GM20431 (cell line): Measurements from ENCODE around the gene FGD3.
"Not testable (repeated sequence)": the region's sequence is repeated elsewhere in the genome, so short reads cannot be mapped to it uniquely, and the experiment has no call there.

Experiments
- in situ Hi-C: fragments of 300-500 bp; cut with MseI, MboI; formaldehyde crosslinking; loops from one replicate; pipeline ENCODE4 v1.15.0; 2020; ENCODE audit warnings: low sequenced_read_pairs; ENCODE audit not compliant: unreplicated experiment

The FGD3 gene

DNA sequence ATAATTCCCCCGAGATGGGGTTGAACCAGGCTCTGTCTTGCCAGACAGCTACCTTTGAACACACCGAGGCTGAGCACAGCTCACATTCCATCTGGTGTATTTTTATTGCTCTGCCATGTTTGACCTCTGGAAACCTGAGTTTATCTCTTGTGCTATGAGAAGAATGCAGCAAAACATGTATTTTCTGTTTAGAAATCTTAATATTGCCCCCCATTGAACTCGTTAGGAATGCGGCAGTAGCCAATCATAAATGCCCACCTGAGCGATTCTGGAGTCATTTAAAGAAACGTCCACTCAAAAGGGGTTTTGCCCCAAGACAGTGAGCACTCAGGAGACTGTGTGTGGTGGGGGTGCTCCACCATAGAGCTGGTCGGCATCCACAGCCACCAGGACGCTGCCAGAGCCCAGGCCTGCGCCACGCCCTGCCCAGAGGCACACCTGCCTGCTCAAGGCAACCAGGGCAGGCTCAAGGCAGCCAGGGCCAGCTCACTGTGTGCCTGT is 26.9 kb downstream of the FGD3 start:
- in situ Hi-C loops, result no loop called here

DNA sequence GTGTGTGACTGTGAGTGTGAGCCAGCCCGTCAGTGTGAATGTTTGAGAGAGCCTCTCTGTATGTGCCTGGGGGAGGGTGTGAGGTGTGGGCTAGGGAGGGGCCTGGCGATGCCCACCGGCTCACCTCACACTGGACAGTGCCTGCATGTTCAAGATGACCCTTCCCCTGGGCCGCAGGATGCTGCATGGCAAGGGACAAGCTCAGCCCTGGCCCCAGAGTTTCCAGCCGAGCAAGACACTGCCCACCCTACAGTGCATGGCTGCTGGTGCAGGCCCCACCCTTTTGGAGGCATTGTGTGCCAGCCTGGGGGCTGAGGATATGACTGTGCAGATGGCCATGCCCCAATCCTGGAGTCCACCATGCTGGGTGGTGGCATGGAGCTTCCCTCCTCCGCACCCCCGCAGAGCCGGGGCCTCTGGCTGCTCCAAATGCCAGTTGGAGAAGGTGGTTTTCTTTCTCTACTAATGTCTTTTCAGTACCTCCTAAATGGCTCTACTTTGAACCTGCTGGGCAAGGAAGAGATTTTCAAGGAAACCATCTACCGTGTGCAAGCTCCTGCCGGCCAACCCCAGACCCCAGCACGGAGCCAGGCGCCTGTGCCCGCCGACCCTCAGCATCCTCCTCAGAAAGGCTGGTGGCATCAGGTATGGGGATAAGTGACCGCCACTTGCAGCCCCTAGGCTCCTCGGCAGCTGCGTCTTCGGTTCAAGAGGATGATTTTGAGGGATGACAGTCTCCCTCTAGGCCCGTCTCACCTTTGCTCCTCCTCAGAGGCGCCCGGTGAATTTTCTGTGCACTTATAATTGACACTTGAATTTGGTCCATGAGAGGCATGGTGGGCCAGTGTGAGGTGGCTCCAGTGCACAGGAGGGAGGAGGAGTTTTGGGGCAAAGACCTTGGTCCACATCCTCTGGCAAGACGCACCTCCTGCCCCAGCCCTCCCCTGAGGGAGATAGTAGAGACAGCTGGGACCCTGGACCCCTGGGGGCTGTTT is 27.7 kb downstream of the FGD3 start:
- in situ Hi-C loops, result no loop called here

GRCh38 chr9:92976431-92976830 is 29.1 kb downstream of the FGD3 start:
- in situ Hi-C loops, result no loop called here

- in situ Hi-C loops, result no loop called here
Measured at GRCh38 chr9:92977279-92977678, 30.0 kb downstream of the FGD3 start.

DNA sequence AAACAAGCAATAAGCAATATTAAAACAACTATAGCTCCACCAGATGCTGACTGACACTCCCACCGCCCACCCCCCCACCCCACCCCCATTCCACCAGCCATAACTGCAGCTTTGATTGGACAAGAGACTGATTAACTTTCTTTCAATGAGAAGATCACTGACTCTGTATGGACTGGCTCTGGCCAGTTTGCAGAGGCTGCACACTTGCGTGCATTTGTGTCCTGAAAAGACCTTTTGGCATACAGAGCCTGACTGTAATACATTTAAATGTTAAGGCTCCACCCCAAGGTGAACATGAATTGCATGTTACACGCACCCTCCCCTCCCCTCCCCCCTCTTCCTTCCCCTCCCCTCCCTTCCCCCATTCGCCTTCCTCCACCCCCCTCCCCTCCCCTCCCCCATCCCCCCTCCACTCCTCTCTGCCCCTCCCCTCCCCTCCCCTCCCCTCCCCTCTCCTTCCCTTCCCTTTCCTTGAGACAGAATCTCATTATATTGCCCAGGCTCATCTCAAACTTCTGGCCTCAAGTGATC is 31.1 kb downstream of the FGD3 start:
- in situ Hi-C loops, result no loop called here

GRCh38 chr9:92979283-92980056 is 32.1 kb downstream of the FGD3 start:
- in situ Hi-C loops, result no loop called here

DNA sequence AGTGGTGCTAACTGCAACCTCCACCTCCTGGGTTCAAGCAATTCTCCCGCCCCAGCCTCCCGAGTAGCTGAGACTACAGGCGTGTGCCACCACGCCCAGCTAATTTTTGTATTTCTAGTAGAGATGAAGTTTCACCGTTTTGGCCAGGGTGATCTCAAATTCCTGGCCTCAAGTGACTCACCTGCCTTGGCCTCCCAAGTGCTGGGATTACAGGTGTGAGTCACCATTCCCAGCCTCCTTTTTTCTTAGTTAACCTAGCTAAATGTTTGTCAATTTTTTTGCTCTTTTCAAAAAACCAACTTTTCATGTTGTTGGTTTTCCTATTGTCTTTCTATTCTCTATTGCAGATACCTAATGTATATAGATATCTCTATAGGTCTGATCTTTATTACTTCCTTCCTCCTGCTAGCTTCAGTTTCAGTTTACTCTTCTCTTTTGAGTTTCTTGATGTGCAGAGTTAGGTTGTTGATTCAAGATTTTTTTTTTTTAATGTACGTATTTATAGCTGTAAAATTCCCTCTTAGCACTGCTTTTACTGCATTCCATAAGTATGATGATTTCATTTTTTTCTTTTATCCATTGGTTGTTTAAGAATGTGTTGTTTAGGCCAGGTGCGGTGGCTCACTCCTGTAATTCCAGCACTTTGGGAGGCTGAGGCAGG is 32.9 kb downstream of the FGD3 start:
- in situ Hi-C loops, result no loop called here

DNA sequence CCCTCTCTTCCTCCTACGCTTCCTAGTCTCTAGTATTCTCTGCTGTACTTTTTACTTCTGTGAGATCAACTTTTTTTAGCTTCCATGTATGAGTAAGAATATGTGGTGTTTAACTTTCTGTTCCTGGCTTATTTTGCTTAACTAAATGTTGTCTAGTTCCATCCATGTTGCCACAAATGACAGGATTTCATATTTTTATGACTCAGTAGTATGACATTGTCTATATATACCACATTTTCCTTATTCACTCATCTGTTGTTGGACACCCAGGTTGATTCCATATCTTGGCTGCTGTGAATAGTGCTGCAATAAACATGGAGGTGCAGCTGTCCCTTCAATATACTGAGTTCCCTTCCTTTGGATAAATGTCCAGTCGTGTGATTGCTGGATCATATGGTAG is 34.8 kb downstream of the FGD3 start:
- in situ Hi-C loops, result no loop called here

DNA sequence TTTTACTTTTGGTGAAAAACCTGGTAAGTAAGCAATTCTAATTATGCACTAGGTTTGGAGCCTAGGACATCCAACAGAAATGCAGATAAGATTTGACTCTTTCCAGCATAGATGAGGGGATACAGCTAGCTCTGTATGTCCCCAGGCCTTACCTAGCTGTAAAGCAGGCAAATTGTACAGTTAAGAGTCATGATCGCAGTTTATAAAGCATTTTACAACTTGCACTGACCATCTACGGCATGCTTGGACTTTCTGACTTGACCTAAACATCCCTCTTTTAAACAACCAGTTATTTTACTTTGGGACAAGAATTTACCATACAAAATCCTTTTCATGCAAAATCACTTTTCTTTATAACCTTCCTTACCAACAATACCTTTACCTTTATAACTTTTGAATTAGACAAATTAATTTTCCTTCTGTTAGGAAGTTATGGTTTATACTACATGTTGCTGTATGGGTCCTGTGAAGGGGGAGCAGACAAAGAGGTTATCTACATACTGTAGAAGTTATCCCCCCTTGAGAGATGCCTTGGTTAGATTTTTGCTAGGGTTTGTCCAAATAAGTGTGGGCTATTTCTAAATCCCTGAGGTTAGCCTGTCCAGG is 36.8 kb downstream of the FGD3 start:
- in situ Hi-C loops, result no loop called here

GRCh38 chr9:92984976-92985375 is 37.7 kb downstream of the FGD3 start:
- in situ Hi-C loops, result no loop called here

DNA sequence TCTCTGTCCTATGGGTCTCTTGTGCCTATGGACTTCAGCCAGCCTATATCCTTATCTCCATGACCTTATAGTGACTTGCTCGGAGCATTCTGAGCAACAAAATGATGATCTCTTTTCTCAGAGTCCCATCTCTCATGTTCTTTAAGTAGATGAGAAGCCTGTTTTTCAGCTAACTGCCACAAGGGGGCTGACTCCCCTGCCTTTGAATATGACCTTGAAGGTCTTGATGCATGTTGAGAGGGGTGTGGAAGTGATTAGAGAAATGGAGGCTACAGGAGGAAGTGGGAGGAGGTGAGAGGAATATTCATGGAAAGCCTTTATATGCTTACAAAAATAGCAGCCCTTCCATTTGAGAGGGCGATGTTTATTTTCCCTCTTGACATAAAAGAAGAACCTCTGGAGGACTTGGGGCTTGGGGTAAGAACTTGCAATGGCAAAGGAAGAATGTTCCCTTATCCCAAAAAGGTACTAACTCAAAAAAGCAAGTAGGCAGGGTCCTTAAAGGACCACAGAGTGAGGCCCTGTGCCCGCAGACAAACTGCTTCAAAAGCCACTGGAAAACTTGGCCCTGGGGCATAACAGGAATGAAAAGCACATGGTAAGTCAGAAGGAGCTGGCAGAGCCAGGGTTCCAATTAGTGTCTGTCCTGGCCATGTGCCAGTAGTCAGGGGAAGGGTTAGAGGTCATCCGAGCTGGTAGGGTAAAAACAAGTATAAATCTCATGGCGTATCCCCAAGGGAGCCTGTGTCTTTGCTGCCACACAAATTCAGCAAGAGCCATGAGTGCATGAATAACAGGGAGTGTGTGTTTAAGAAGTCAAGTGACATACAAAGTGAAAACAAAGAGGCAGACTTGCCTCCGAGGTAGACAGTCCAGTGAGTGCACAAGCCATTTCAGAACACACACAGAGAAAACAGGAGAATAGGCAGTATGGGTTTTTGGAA is 39.1 kb downstream of the FGD3 start:
- in situ Hi-C loops, result no loop called here

DNA sequence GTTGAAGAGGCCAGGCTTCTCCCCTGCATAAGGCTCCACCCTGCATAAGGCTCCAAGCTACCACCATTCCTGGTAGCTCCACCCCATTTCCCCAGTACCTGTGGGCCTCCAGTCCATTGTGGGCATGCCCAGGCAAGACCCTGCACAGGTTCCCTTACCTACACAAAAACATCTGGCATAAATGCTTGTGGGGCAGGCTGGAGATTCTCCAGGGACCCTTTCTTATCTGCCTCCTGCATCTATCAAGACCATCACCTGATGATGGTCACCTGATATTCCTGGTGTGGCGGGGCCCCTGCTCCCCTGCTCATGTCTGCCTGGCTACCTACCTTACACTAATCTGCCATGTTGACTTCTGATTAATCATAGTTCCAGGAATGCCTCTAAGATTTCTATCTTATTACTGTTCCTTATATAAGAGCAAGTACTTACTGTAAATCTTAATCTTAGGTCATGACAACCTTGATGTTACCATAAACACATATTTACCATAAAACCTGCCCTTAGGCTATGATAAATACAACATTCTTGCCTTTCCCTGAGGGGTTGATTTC is 41.0 kb downstream of the FGD3 start:
- in situ Hi-C loops, result no loop called here

GRCh38 chr9:92989561-92989960 is 42.2 kb downstream of the FGD3 start:
- in situ Hi-C loops, result no loop called here

GRCh38 chr9:92990461-92990860 is 43.1 kb downstream of the FGD3 start:
- in situ Hi-C loops, result no loop called here

- in situ Hi-C loops, result no loop called here
Measured at GRCh38 chr9:92992549-92992948, 45.2 kb downstream of the FGD3 start.

- in situ Hi-C loops, result not testable (repeated sequence)
Measured at GRCh38 chr9:92998871-92999270, 51.5 kb downstream of the FGD3 start.

- in situ Hi-C loops, result no loop called here
Measured at GRCh38 chr9:93001031-93001430, 53.7 kb downstream of the FGD3 start.

- in situ Hi-C loops, result no loop called here
Measured at GRCh38 chr9:93002700-93003099, 55.4 kb downstream of the FGD3 start.
